Caco-2 (cell line): ENCODE data around the gene INO80C. TPM values are rescaled to one million over a fixed set of nuclear protein-coding genes. Genes with fewer than 3 reads are reported as not detected.

Experiments
- BruUV-seq: library from RNA; stranded (reverse); fragments of 400-500 nt; replicated peaks from 2 replicates; lab custom pipeline; 2021; lab: Mats Ljungman, UMichigan
- CTCF ChIA-PET: fragments of 300-600 bp; sonication (Branson Sonifier 250); formaldehyde crosslinking; loops from one replicate; lab custom pipeline; 2022; ENCODE audit warnings: antibody characterized with exemption; lab: Charles Lee
- POLR2A ChIA-PET: fragments of 300-600 bp; sonication (Branson Sonifier 250); formaldehyde crosslinking; loops from one replicate; lab custom pipeline; 2022; ENCODE audit warnings: antibody characterized with exemption; lab: Charles Lee
- DNase-seq, 2 experiments: peaks; one replicate each; pipeline versions ENCODE4 v3.0.0 to v3.0.0-alpha.2; 2020 to 2022
- H3K27me3 ChIP-seq: replicated peaks from 2 replicates; pipeline ENCODE4 v1.6.0; 2011; ENCODE audit warnings: low read length; ENCODE audit not compliant: control insufficient read depth, insufficient read depth
- H3K36me3 ChIP-seq: 2 replicates; pipeline ENCODE4 v1.5.1; 2011; ENCODE audit warnings: low read length; ENCODE audit not compliant: control insufficient read depth, insufficient read depth
- H3K4me1 ChIP-seq: fragments of 250-450 bp; sonication (Bioruptor Pico); 2 replicates; pipeline ENCODE4 v1.5.1; 2020; ENCODE audit warnings: mild to moderate bottlenecking
- H3K4me3 ChIP-seq: 2 replicates; pipeline ENCODE4 v1.5.1; 2011; ENCODE audit warnings: low read depth, mild to moderate bottlenecking, control low read depth, low read length
- H3K9me3 ChIP-seq: fragments of 250-450 bp; sonication (Bioruptor Pico); 2 replicates; pipeline ENCODE4 v1.5.1; 2020; ENCODE audit warnings: mild to moderate bottlenecking, moderate library complexity
- H3K27ac Mint-ChIP-seq: one replicate; pipeline ENCODE4 v1.8.0; 2022; ENCODE audit warnings: mixed read lengths; ENCODE audit not compliant: unreplicated experiment
- H3K27me3 Mint-ChIP-seq: one replicate; pipeline ENCODE4 v1.8.0; 2022; ENCODE audit warnings: mixed read lengths; ENCODE audit not compliant: insufficient read depth, unreplicated experiment
- H3K36me3 Mint-ChIP-seq: one replicate; pipeline ENCODE4 v1.8.0; 2022; ENCODE audit warnings: mild to moderate bottlenecking, mixed read lengths; ENCODE audit not compliant: insufficient read depth, unreplicated experiment
- H3K4me1 Mint-ChIP-seq: one replicate; pipeline ENCODE4 v1.8.0; 2022; ENCODE audit warnings: low read depth, mixed read lengths; ENCODE audit not compliant: unreplicated experiment
- H3K4me3 Mint-ChIP-seq: one replicate; pipeline ENCODE4 v1.8.0; 2022; ENCODE audit warnings: mild to moderate bottlenecking, moderate library complexity, mixed read lengths; ENCODE audit not compliant: unreplicated experiment
- H3K9me3 Mint-ChIP-seq: one replicate; pipeline ENCODE4 v1.8.0; 2022; ENCODE audit warnings: mixed read lengths; ENCODE audit not compliant: unreplicated experiment
- intact Hi-C: fragments of 100-400 bp; cut with micrococcal nuclease; formaldehyde crosslinking; loops from one replicate; pipeline ENCODE4 v1.10.0; 2022; ENCODE audit not compliant: unreplicated experiment
- total RNA-seq: library from RNA; stranded (reverse); gene quantifications from 2 replicates; pipeline ENCODE4 v1.2.3, GENCODE V29; 2022
- TF ChIP-seq, protein P1 (sequence below), 2 experiments: fragments of 200-600 bp in 1 of 2; IDR thresholded peaks; 1 replicate in 1 of 2; 2 replicates in 1 of 2; pipeline versions ENCODE4 v1.5.1 to v1.8.0; 2011 to 2022; ENCODE audit warnings: antibody characterized with exemption in 1 of 2, control low read depth in 1 of 2, inconsistent platforms in 1 of 2, low read depth in 1 of 2, low read length in 1 of 2, mild to moderate bottlenecking in 1 of 2, moderate library complexity in 1 of 2; ENCODE audit not compliant: insufficient read depth in 1 of 2, severe bottlenecking in 1 of 2, unreplicated experiment in 1 of 2

INO80C gene
- total RNA-seq, 1 experiment from 2014 or later, result 26.6 TPM

DNA sequence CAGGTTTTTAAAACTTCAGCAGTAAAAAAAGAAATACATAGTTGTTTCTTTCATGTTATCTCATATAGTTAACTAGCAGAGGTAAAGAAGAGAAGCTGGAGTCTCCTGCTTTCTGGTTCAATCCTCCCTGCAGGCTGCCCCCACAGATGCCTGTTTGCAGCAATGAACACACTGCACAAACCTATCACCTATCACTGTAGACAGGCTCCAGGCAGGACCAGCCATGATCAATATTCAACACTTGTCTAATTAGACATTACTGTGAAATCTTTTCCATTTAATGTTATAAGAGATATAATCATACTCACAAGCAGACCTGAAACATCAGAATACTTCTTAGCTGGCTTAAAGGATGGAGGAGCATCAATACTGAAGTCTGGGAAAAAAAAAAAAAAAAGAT, 19.8 kb downstream of the INO80C start:
- no peak for DNase-seq
- no peaks in the 10 kb centered on the region for H3K27me3 Mint-ChIP-seq
- H3K4me1 ChIP-seq, result peaks cover 38% of the 10 kb centered on the region
- ChIA-PET CTCF (no interaction called here), POLR2A (no interaction called here)
- H3K9me3 Mint-ChIP-seq, result no peaks in the 10 kb centered on the region
- H3K9me3 ChIP-seq, result no peaks in the 10 kb centered on the region
- no peak overlapping the region for H3K4me3 Mint-ChIP-seq
- TSS peak; percentile 46 for BruUV-seq
- no peak overlapping the region for H3K27ac Mint-ChIP-seq
- no peaks in the 10 kb centered on the region for H3K27me3 ChIP-seq
- TF ChIP-seq, protein P1, sequence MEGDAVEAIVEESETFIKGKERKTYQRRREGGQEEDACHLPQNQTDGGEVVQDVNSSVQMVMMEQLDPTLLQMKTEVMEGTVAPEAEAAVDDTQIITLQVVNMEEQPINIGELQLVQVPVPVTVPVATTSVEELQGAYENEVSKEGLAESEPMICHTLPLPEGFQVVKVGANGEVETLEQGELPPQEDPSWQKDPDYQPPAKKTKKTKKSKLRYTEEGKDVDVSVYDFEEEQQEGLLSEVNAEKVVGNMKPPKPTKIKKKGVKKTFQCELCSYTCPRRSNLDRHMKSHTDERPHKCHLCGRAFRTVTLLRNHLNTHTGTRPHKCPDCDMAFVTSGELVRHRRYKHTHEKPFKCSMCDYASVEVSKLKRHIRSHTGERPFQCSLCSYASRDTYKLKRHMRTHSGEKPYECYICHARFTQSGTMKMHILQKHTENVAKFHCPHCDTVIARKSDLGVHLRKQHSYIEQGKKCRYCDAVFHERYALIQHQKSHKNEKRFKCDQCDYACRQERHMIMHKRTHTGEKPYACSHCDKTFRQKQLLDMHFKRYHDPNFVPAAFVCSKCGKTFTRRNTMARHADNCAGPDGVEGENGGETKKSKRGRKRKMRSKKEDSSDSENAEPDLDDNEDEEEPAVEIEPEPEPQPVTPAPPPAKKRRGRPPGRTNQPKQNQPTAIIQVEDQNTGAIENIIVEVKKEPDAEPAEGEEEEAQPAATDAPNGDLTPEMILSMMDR (IDR thresholded peaks at IDR 0.05; ENCODE audit: insufficient read depth in 1 of 2, low read depth in 1 of 2, low read length in 1 of 2, severe bottlenecking in 1 of 2, unreplicated experiment in 1 of 2), result no peak
- intact Hi-C loops, result no loop called here
- no peaks in the 10 kb centered on the region for H3K36me3 ChIP-seq
- H3K36me3 Mint-ChIP-seq, result peaks cover under 1% of the 10 kb centered on the region
- no peaks in the 10 kb centered on the region for H3K4me1 Mint-ChIP-seq
- H3K4me3 ChIP-seq, result no peak overlapping the region

GRCh38 chr18:35477497-35477896, 20.3 kb downstream of the INO80C start:
- CTCF ChIA-PET, result no interaction called here
- no peak overlapping the region for H3K4me3 ChIP-seq
- BruUV-seq, result no TSS peak

GRCh38 chr18:35474884-35475283, 22.9 kb downstream of the INO80C start:
- Histone ChIP-seq H3K9me3 (no peaks in the 10 kb centered on the region), H3K27me3 (no peaks in the 10 kb centered on the region), H3K4me1 (peaks cover 8% of the 10 kb centered on the region), H3K4me3 (no peak overlapping the region), H3K36me3 (no peaks in the 10 kb centered on the region)
- H3K27me3 Mint-ChIP-seq, result no peaks in the 10 kb centered on the region
- ChIA-PET CTCF (no interaction called here), POLR2A (no interaction called here)
- intact Hi-C loops, result no loop called here
- H3K4me1 Mint-ChIP-seq, result no peaks in the 10 kb centered on the region
- no peaks in the 10 kb centered on the region for H3K9me3 Mint-ChIP-seq
- no peak overlapping the region for H3K27ac Mint-ChIP-seq
- BruUV-seq, result no TSS peak
- no peak overlapping the region for H3K4me3 Mint-ChIP-seq
- TF ChIP-seq, protein P1 (IDR thresholded peaks at IDR 0.05; ENCODE audit: insufficient read depth in 1 of 2, low read depth in 1 of 2, low read length in 1 of 2, severe bottlenecking in 1 of 2, unreplicated experiment in 1 of 2), result no peak
- no peak for DNase-seq
- H3K36me3 Mint-ChIP-seq, result peaks cover 4% of the 10 kb centered on the region

More at GRCh38 chr18:35477497-35477896, 20.3 kb downstream of the INO80C start:
- H3K27me3 ChIP-seq, result no peaks in the 10 kb centered on the region
- no peaks in the 10 kb centered on the region for H3K36me3 ChIP-seq
- H3K4me1 Mint-ChIP-seq, result no peaks in the 10 kb centered on the region
- H3K4me3 Mint-ChIP-seq, result no peak overlapping the region
- no peak for DNase-seq
- H3K9me3 Mint-ChIP-seq, result no peaks in the 10 kb centered on the region
- POLR2A ChIA-PET, result no interaction called here
- H3K9me3 ChIP-seq, result no peaks in the 10 kb centered on the region
- no peaks in the 10 kb centered on the region for H3K27me3 Mint-ChIP-seq
- TF ChIP-seq, protein P1 (IDR thresholded peaks at IDR 0.05; ENCODE audit: insufficient read depth in 1 of 2, low read depth in 1 of 2, low read length in 1 of 2, severe bottlenecking in 1 of 2, unreplicated experiment in 1 of 2), result no peak
- H3K27ac Mint-ChIP-seq, result no peak overlapping the region
- intact Hi-C loops, result no loop called here
- peaks cover 4% of the 10 kb centered on the region for H3K36me3 Mint-ChIP-seq
- H3K4me1 ChIP-seq, result peaks cover 33% of the 10 kb centered on the region
